HL-60 (cell line): Measurements from ENCODE around the gene MMP21.

ENCODE experiments used
- DNase-seq, 2 experiments: peaks; one replicate each; pipeline ENCODE4 v3.0.0-alpha.2; 2010 to 2020; ENCODE audit warnings: low read depth in 1 of 2, low spot score in 1 of 2
- H3K27ac ChIP-seq: fragments of 250-450 bp; sonication (Bioruptor Pico); replicated peaks from 2 replicates; pipeline ENCODE4 v1.5.1; 2020; ENCODE audit warnings: mild to moderate bottlenecking, moderate library complexity
- H3K27me3 ChIP-seq: fragments of 250-450 bp; sonication (Bioruptor Pico); 2 replicates; pipeline ENCODE4 v1.5.1; 2021; ENCODE audit warnings: mild to moderate bottlenecking, moderate library complexity; ENCODE audit not compliant: insufficient read depth, poor library complexity, severe bottlenecking
- H3K4me3 ChIP-seq: replicated peaks from 2 replicates; pipeline ENCODE4 v1.5.1; 2011; ENCODE audit warnings: mild to moderate bottlenecking, control low read depth, low read length; ENCODE audit not compliant: insufficient read depth
- GABPA ChIP-seq: IDR thresholded peaks from 2 replicates; pipeline ENCODE4 v1.6.1; 2012; ENCODE audit warnings: low read depth
- POLR2AphosphoS5 ChIP-seq: IDR thresholded peaks from 2 replicates; pipeline ENCODE4 v1.6.1; 2012; ENCODE audit warnings: low read depth
- SPI1 ChIP-seq: IDR thresholded peaks from 2 replicates; pipeline ENCODE4 v1.6.1; 2012; ENCODE audit warnings: low read depth, mild to moderate bottlenecking, borderline replicate concordance
- TF ChIP-seq, protein P1 (sequence below): IDR thresholded peaks from 2 replicates; pipeline ENCODE4 v1.6.1; 2012; ENCODE audit warnings: low read depth; ENCODE audit not compliant: insufficient replicate concordance
- TF ChIP-seq, protein P2 (sequence below): IDR thresholded peaks from one replicate; pipeline ENCODE4 v1.5.1; 2011; ENCODE audit warnings: low read length, control low read depth, inconsistent platforms; ENCODE audit not compliant: insufficient read depth

MMP21 gene

GRCh38 chr10:125766511-125766910, 9.1 kb downstream of the MMP21 start:
- TF ChIP-seq, protein P1, sequence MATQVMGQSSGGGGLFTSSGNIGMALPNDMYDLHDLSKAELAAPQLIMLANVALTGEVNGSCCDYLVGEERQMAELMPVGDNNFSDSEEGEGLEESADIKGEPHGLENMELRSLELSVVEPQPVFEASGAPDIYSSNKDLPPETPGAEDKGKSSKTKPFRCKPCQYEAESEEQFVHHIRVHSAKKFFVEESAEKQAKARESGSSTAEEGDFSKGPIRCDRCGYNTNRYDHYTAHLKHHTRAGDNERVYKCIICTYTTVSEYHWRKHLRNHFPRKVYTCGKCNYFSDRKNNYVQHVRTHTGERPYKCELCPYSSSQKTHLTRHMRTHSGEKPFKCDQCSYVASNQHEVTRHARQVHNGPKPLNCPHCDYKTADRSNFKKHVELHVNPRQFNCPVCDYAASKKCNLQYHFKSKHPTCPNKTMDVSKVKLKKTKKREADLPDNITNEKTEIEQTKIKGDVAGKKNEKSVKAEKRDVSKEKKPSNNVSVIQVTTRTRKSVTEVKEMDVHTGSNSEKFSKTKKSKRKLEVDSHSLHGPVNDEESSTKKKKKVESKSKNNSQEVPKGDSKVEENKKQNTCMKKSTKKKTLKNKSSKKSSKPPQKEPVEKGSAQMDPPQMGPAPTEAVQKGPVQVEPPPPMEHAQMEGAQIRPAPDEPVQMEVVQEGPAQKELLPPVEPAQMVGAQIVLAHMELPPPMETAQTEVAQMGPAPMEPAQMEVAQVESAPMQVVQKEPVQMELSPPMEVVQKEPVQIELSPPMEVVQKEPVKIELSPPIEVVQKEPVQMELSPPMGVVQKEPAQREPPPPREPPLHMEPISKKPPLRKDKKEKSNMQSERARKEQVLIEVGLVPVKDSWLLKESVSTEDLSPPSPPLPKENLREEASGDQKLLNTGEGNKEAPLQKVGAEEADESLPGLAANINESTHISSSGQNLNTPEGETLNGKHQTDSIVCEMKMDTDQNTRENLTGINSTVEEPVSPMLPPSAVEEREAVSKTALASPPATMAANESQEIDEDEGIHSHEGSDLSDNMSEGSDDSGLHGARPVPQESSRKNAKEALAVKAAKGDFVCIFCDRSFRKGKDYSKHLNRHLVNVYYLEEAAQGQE: no peak
- TF ChIP-seq POLR2AphosphoS5 (no peak), SPI1 (no peak), GABPA (no peak)
- TF ChIP-seq, protein P2, sequence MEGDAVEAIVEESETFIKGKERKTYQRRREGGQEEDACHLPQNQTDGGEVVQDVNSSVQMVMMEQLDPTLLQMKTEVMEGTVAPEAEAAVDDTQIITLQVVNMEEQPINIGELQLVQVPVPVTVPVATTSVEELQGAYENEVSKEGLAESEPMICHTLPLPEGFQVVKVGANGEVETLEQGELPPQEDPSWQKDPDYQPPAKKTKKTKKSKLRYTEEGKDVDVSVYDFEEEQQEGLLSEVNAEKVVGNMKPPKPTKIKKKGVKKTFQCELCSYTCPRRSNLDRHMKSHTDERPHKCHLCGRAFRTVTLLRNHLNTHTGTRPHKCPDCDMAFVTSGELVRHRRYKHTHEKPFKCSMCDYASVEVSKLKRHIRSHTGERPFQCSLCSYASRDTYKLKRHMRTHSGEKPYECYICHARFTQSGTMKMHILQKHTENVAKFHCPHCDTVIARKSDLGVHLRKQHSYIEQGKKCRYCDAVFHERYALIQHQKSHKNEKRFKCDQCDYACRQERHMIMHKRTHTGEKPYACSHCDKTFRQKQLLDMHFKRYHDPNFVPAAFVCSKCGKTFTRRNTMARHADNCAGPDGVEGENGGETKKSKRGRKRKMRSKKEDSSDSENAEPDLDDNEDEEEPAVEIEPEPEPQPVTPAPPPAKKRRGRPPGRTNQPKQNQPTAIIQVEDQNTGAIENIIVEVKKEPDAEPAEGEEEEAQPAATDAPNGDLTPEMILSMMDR: no peak
- Histone ChIP-seq H3K27me3 (no peaks in the 10 kb centered on the region), H3K27ac (no peak overlapping the region), H3K4me3 (no peak overlapping the region)
- no peak for DNase-seq

DNA sequence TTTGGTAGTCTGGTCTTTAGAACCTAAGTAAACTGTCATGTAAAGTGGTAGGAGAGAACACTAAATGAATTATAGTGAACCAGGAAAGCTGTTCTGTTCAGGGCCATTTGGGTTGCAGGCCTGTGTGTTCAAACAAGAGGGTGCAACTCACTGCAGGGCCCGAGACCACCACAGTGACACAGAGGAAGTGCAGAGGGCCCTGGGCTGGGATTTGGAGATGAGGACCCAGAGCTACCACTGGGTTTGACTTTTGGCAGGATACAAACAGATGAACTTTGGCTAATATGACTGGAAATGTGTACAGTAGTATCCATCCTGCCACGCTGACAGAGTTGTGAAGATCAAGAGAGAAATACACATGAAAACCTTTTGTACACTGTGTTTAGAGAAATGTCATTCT, 9.8 kb downstream of the MMP21 start:
- TF ChIP-seq POLR2AphosphoS5 (no peak), GABPA (no peak), SPI1 (no peak)
- TF ChIP-seq, protein P1: no peak
- TF ChIP-seq, protein P2: no peak
- H3K27me3 ChIP-seq: no peaks in the 10 kb centered on the region
- H3K27ac ChIP-seq: no peak overlapping the region
- no peak for DNase-seq
- no peak overlapping the region for H3K4me3 ChIP-seq

DNA sequence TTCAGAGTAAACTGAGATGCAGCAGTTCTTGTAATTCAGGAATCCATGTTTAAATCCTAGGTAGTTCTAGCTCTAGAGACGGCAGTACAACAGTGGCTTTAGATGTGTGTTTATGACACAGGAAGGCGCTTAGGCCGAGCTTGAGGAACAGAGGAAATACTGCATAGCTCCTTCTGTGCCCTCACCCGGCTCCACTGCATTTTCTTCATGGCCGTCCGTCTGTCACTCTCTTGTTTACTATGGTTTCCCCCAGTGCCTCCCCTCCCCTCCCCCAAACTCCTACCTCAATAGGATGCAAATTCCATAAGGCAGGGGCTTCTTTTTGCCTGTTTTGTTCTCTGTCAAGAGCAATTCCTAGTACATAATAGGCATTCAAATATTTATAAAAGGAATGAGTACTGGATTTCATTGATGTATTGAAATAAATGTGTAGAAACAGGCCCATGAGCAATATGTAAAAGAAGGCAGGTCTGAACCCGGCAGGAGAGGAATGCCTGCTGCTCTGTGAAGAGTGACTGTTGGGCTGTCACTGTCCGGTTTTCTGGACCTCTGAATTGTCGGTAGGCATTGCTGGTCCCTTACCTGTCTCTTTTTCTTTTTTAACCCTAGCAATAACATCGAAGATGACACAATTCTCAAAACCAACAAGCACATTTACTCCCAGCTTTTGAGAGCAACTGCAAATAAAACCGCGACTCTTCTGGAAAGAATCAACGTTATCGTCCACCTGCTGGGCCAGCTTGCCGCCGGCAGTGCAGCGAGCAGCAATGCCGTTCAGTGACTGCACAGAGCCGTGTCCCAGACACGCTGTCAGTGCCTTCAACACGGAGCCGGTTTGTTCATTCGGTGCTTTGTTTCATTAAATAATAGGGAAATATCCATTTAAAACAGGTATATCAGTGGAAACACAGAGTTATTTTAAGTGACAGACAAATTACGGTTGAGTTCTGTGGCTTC, 12.7 kb downstream of the MMP21 start:
- Histone ChIP-seq H3K4me3 (no peak overlapping the region), H3K27me3 (no peaks in the 10 kb centered on the region), H3K27ac (no peak overlapping the region)
- TF ChIP-seq SPI1 (no peak), GABPA (no peak), POLR2AphosphoS5 (no peak)
- TF ChIP-seq, protein P1: no peak
- TF ChIP-seq, protein P2: no peak
- DNase-seq: no peak
